Left ventricle myocardium inferior (tissue), 1 donor: ENCODE measurements around the gene PKP4. TPM values are rescaled to one million over a fixed set of nuclear protein-coding genes. Genes with fewer than 3 reads are reported as not detected.

Experiments used
- DNase-seq: peaks from one replicate; pipeline ENCODE4 v3.0.0-alpha.2; 2020
- H3K27ac ChIP-seq: fragments of 200-600 bp; replicated peaks from 2 replicates; pipeline ENCODE4 v1.8.0; 2021
- H3K27me3 ChIP-seq: fragments of 200-600 bp; 2 replicates; pipeline ENCODE4 v1.8.0; 2021; ENCODE audit warnings: low read depth
- H3K36me3 ChIP-seq: fragments of 200-600 bp; 2 replicates; pipeline ENCODE4 v1.8.0; 2021
- H3K4me1 ChIP-seq: fragments of 200-600 bp; 2 replicates; pipeline ENCODE4 v1.8.0; 2021
- H3K4me3 ChIP-seq: fragments of 200-600 bp; 2 replicates; pipeline ENCODE4 v1.8.0; 2021; ENCODE audit warnings: mild to moderate bottlenecking, moderate library complexity
- H3K9me3 ChIP-seq: fragments of 200-600 bp; replicated peaks from 2 replicates; pipeline ENCODE4 v1.8.0; 2021
- CTCF ChIP-seq: fragments of 200-600 bp; IDR thresholded peaks from 2 replicates; pipeline ENCODE4 v1.8.0; 2021; ENCODE audit warnings: antibody characterized with exemption, mild to moderate bottlenecking, borderline replicate concordance
- intact Hi-C: fragments of 100-400 bp; cut with micrococcal nuclease; formaldehyde crosslinking; loops from one replicate; pipeline ENCODE4 v1.11.0; 2022
- total RNA-seq: library from RNA; stranded (reverse); fragmentation: NEBNext Ultra II Directional; extraction: Animal tissue kit (Norgen Biotek cat#: 25700); gene quantifications from one replicate; pipeline ENCODE4 v1.2.1, GENCODE V29; 2021
- donor health status: DM: no; HTN: yes; CAD: no; lungs with severe emphysema.

Gene PKP4
- total RNA-seq, 1 donor from 2014 or later, result 47.6 TPM

GRCh38 chr2:158509928-158510797 lies 53.4 kb downstream of the PKP4 start:
- intact Hi-C loops, result no loop called here
- Histone ChIP-seq H3K36me3 (peaks cover 4% of the 10 kb centered on the region), H3K27ac (no peak overlapping the region), H3K4me1 (peaks cover 32% of the 10 kb centered on the region), H3K27me3 (no peaks in the 10 kb centered on the region), H3K4me3 (no peak overlapping the region), H3K9me3 (no peaks in the 10 kb centered on the region)
- DNase-seq, result no peak
- TF ChIP-seq CTCF, result no peak

DNA sequence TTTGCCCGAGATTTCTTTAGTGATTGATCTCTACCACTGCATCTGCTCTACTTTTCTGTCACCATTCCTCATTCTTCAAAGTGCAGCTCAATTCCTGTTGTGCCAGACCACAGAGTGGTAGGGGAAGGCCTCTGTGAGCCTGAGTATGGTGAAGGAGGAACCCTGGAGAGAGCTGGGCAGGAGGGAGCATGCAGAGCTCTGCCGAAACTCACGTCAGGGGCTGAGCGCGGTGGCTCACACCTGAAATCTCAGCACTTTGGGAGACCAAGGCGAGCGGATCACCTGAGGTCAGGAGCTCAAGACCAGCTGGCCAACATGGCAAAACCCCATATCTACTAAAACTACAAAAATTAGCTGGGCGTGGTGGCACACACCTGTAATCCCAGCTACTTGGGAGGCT lies 54.1 kb downstream of the PKP4 start:
- DNase-seq, result no peak
- Histone ChIP-seq H3K27me3 (no peaks in the 10 kb centered on the region), H3K36me3 (peaks cover 4% of the 10 kb centered on the region), H3K4me3 (no peak overlapping the region), H3K4me1 (peaks cover 25% of the 10 kb centered on the region), H3K27ac (no peak overlapping the region), H3K9me3 (no peaks in the 10 kb centered on the region)
- intact Hi-C loops, result no loop called here
- TF ChIP-seq CTCF, result no peak

DNA sequence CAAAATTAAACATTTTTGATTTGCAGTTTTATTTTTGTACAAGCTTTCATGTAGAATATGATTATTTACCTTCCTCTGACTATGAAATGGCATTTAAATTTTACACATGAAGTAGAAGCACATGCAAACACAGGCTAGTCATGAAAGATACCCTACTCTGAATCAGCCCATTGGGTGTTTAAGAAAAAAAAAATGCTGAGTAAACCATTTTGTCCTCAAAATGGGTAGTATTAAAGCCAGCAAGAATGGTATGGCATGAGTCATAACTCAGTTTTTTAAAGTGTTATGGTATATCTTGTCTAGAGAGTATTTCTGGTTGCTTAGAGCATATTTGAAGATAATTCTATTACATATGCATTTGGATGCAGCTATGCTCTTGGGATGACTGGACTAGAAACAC lies 55.0 kb downstream of the PKP4 start:
- H3K27me3 ChIP-seq, result no peaks in the 10 kb centered on the region
- intact Hi-C loops, result no loop called here
- no peak overlapping the region for H3K4me3 ChIP-seq
- TF ChIP-seq CTCF, result no peak
- DNase-seq, result no peak
- no peak overlapping the region for H3K27ac ChIP-seq
- no peaks in the 10 kb centered on the region for H3K9me3 ChIP-seq
- H3K4me1 ChIP-seq, result peaks cover 21% of the 10 kb centered on the region
- peaks cover 4% of the 10 kb centered on the region for H3K36me3 ChIP-seq

DNA sequence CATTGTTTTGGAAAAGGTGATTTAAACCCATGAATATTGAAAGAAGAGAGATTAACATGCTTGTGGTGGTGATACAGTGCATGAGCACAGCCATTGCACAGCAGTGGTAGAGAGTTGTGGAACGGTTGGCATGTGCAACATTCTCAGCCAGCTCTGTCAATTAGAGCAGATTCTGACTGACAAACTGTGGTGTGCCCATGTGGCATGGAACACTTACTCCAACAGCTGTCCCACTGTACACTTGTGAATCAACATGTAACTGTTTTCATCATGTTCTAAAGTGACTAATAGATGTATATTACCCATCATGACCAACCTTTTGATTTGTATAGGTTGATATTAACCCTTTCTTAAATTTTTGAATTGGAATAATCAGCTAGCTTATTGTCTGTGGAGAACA lies 55.6 kb downstream of the PKP4 start:
- Histone ChIP-seq H3K9me3 (no peaks in the 10 kb centered on the region), H3K4me3 (no peak overlapping the region), H3K27ac (no peak overlapping the region), H3K27me3 (no peaks in the 10 kb centered on the region), H3K4me1 (peaks cover 21% of the 10 kb centered on the region), H3K36me3 (peaks cover 4% of the 10 kb centered on the region)
- DNase-seq, result no peak
- intact Hi-C loops, result no loop called here
- no peak for TF ChIP-seq CTCF

GRCh38 chr2:158513841-158514240 lies 57.1 kb downstream of the PKP4 start:
- H3K27ac ChIP-seq, result no peak overlapping the region
- peaks cover 26% of the 10 kb centered on the region for H3K4me1 ChIP-seq
- no peak for TF ChIP-seq CTCF
- DNase-seq, result no peak
- H3K36me3 ChIP-seq, result peaks cover 4% of the 10 kb centered on the region
- intact Hi-C loops, result no loop called here
- no peak overlapping the region for H3K4me3 ChIP-seq
- no peaks in the 10 kb centered on the region for H3K27me3 ChIP-seq
- no peaks in the 10 kb centered on the region for H3K9me3 ChIP-seq
